ENCODE measurements around the gene USP17L25.
"Not testable (repeated sequence)": the region's sequence is repeated elsewhere in the genome, so short reads cannot be mapped to it uniquely, and the experiment has no call there.

Gene USP17L25, protein sequence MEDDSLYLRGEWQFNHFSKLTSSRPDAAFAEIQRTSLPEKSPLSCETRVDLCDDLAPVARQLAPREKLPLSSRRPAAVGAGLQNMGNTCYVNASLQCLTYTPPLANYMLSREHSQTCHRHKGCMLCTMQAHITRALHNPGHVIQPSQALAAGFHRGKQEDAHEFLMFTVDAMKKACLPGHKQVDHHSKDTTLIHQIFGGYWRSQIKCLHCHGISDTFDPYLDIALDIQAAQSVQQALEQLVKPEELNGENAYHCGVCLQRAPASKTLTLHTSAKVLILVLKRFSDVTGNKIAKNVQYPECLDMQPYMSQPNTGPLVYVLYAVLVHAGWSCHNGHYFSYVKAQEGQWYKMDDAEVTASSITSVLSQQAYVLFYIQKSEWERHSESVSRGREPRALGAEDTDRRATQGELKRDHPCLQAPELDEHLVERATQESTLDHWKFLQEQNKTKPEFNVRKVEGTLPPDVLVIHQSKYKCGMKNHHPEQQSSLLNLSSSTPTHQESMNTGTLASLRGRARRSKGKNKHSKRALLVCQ

DNA sequence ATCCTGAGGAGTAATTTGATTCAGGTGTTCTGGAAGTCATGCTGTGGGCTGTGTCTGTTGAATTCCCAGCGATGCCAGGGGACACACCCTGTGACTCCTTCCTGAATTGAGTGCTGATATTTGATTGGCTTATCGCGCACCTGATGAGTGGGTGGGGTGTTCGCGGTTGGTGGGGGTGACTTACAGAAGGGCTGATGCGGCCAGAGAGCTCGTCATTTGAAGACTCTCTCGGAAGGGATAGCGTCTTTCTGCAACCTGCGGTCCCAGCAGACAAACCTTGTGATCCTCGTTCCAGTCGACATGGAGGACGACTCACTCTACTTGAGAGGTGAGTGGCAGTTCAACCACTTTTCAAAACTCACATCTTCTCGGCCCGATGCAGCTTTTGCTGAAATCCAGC, at the start of gene USP17L25:
Gene USP17L25, plus strand, starts transcription at position 301 of the 400 bp plus-strand sequence. Its CDS starts 0 bp downstream, at position 301.
- DNase-seq = not testable (repeated sequence)

DNA sequence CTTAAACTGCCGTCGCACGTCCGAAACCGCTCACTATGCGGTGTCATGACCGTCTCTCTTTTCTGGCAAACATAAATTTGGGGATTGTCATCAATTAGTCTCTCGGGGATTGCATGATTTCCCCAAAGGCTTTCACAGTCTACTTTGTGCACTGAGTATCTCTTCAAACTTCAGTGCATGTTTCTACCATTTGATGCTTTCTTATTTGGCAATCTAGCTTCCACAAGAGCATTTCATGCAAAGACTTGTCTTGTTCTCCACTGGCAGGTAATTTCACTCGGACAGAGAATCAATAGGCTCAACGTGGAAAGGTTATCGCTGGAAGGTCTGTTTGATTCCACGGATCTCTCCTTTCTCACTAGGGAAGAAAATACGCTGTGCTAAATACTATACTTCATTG, 5.5 kb upstream of the USP17L25 start:
- DNase-seq = not testable (repeated sequence)

DNA sequence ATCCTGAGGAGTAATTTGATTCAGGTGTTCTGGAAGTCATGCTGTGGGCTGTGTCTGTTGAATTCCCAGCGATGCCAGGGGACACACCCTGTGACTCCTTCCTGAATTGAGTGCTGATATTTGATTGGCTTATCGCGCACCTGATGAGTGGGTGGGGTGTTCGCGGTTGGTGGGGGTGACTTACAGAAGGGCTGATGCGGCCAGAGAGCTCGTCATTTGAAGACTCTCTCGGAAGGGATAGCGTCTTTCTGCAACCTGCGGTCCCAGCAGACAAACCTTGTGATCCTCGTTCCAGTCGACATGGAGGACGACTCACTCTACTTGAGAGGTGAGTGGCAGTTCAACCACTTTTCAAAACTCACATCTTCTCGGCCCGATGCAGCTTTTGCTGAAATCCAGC, 4.8 kb upstream of the USP17L25 start, which contains the start of gene USP17L24:
Gene USP17L24, plus strand, starts transcription at position 301 of the 400 bp plus-strand sequence. Its CDS starts 0 bp downstream, at position 301.
- not testable (repeated sequence) for DNase-seq

DNA sequence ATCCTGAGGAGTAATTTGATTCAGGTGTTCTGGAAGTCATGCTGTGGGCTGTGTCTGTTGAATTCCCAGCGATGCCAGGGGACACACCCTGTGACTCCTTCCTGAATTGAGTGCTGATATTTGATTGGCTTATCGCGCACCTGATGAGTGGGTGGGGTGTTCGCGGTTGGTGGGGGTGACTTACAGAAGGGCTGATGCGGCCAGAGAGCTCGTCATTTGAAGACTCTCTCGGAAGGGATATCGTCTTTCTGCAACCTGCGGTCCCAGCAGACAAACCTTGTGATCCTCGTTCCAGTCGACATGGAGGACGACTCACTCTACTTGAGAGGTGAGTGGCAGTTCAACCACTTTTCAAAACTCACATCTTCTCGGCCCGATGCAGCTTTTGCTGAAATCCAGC, 4.6 kb downstream of the USP17L25 start, which contains the start of gene USP17L26:
Gene USP17L26, plus strand, starts transcription at position 301 of the 400 bp plus-strand sequence. Its CDS starts 0 bp downstream, at position 301.
- DNase-seq = not testable (repeated sequence)

DNA sequence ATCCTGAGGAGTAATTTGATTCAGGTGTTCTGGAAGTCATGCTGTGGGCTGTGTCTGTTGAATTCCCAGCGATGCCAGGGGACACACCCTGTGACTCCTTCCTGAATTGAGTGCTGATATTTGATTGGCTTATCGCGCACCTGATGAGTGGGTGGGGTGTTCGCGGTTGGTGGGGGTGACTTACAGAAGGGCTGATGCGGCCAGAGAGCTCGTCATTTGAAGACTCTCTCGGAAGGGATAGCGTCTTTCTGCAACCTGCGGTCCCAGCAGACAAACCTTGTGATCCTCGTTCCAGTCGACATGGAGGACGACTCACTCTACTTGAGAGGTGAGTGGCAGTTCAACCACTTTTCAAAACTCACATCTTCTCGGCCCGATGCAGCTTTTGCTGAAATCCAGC, 9.4 kb downstream of the USP17L25 start, which contains the start of gene USP17L5:
Gene USP17L5, plus strand, starts transcription at position 301 of the 400 bp plus-strand sequence. Its CDS starts 0 bp downstream, at position 301.
- not testable (repeated sequence) for DNase-seq

DNA sequence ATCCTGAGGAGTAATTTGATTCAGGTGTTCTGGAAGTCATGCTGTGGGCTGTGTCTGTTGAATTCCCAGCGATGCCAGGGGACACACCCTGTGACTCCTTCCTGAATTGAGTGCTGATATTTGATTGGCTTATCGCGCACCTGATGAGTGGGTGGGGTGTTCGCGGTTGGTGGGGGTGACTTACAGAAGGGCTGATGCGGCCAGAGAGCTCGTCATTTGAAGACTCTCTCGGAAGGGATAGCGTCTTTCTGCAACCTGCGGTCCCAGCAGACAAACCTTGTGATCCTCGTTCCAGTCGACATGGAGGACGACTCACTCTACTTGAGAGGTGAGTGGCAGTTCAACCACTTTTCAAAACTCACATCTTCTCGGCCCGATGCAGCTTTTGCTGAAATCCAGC, 14.1 kb downstream of the USP17L25 start, which contains the start of gene USP17L27:
Gene USP17L27, plus strand, starts transcription at position 301 of the 400 bp plus-strand sequence. Its CDS starts 0 bp downstream, at position 301.
- DNase-seq = not testable (repeated sequence)

DNA sequence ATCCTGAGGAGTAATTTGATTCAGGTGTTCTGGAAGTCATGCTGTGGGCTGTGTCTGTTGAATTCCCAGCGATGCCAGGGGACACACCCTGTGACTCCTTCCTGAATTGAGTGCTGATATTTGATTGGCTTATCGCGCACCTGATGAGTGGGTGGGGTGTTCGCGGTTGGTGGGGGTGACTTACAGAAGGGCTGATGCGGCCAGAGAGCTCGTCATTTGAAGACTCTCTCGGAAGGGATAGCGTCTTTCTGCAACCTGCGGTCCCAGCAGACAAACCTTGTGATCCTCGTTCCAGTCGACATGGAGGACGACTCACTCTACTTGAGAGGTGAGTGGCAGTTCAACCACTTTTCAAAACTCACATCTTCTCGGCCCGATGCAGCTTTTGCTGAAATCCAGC, 18.9 kb downstream of the USP17L25 start, which contains the start of gene USP17L28:
Gene USP17L28, plus strand, starts transcription at position 301 of the 400 bp plus-strand sequence. Its CDS starts 0 bp downstream, at position 301.
- not testable (repeated sequence) for DNase-seq

DNA sequence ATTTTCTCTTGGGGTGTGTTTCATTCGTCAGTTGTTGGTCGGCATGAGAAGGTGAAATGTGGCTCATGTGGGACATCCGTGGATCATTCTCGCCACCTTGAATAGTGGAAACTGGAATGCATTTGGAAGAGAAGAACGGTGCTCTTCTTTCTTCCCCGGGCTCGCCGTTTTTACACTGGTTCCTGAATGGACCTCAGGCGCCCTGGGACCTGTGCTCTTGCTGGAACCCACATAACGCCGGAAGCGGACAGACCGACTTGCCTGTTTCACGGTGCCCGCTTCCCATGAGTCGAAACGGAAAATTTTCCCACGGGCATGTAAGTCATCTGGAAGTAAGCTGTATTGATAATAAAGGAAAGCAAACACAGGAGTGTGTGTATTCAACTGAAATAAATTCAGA, 21.2 kb downstream of the USP17L25 start:
- DNase-seq = not testable (repeated sequence)

DNA sequence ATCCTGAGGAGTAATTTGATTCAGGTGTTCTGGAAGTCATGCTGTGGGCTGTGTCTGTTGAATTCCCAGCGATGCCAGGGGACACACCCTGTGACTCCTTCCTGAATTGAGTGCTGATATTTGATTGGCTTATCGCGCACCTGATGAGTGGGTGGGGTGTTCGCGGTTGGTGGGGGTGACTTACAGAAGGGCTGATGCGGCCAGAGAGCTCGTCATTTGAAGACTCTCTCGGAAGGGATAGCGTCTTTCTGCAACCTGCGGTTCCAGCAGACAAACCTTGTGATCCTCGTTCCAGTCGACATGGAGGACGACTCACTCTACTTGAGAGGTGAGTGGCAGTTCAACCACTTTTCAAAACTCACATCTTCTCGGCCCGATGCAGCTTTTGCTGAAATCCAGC, 23.6 kb downstream of the USP17L25 start, which contains the start of gene USP17L29:
Gene USP17L29, plus strand, starts transcription at position 301 of the 400 bp plus-strand sequence. Its CDS starts 0 bp downstream, at position 301.
- DNase-seq = not testable (repeated sequence)

DNA sequence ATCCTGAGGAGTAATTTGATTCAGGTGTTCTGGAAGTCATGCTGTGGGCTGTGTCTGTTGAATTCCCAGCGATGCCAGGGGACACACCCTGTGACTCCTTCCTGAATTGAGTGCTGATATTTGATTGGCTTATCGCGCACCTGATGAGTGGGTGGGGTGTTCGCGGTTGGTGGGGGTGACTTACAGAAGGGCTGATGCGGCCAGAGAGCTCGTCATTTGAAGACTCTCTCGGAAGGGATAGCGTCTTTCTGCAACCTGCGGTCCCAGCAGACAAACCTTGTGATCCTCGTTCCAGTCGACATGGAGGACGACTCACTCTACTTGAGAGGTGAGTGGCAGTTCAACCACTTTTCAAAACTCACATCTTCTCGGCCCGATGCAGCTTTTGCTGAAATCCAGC, 33.1 kb downstream of the USP17L25 start, which contains the start of gene USP17L30:
Gene USP17L30, plus strand, starts transcription at position 301 of the 400 bp plus-strand sequence. Its CDS starts 0 bp downstream, at position 301.
- DNase-seq = not testable (repeated sequence)

DNA sequence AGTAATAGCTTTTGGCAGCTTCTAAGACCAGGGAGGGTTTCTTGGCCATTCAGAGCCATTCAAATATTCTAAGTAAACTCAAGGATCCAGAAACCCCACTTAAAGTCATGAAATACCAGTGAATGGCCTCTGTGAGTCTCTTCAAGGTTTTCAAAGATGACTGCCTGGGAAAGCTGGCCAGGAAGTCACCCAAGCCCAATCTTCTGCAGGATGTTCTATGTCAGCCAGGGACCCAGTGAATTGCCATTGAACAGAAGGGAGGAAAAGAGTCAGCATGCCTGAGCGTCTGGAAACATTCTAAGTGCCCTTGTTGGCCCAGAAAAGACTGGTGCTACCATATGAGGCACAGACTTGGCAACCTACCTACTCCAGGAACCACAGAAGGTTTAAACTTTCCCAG, 50.2 kb downstream of the USP17L25 start:
- DNase-seq = not testable (repeated sequence)
